ENCODE measurements around the gene TSPEAR. TPM values are rescaled to one million over a fixed set of nuclear protein-coding genes. Genes with fewer than 3 reads are reported as not detected.

TSPEAR gene
- total and polyA plus RNA-seq, 2 of the 13 experiments (the other 11 are each of a cell fraction or from before 2014, with no cell fraction given) = 0.07 to 0.32 TPM

DNA sequence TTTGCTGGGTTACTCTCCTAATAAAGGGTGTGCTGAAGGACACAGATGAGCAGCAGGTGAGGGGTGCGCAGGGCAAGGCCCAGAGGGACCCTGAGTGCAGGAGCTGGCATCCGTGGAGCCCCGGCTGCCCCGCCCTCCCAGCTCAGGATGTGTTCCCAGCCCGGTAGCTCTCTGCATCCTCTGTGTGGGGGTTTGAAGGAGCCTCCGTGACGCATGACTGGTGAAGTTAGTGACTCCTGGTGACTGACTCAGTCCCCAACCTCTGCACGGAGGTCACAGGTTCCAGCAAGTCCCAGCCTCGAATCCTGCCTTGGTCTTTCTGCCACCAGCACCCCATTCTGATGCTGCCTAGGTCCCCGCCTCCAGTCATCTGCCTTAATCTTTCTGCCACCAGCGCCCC, 21.6 kb upstream of the TSPEAR start:
- in situ Hi-C loops (cut with HindIII; ENCODE audit: extremely low pct_ligation_motif_present, low pct_unique_long_range_greater_than_20kb) (no loop called here), intact Hi-C loops (cut with micrococcal nuclease; ENCODE audit: unreplicated experiment) (no loop called here)
- FAIRE-seq = no peak
- Histone ChIP-seq H3K9me3 (ENCODE audit: low read length) (no peaks in the 10 kb centered on the region), H2AFZ (ENCODE audit: low read length) (no peak overlapping the region), H4K20me1 (ENCODE audit: insufficient read depth, low read length) (no peaks in the 10 kb centered on the region), H3K79me2 (ENCODE audit: insufficient read depth, low read length) (no peaks in the 10 kb centered on the region), H3K4me3 (replicated peaks in 1 of 3; ENCODE audit: insufficient read depth in 1 of 3, low read depth in 2 of 3, low read length in 3 of 3) (no peak overlapping the region), H3K9ac (ENCODE audit: insufficient read depth, low read depth, low read length) (no peak overlapping the region), H3K4me2 (ENCODE audit: low read depth, low read length) (no peak overlapping the region), H3K36me3 (replicated peaks in 1 of 2; ENCODE audit: control insufficient read depth in 1 of 2, insufficient read depth in 2 of 2, low read length in 2 of 2) (no peaks in the 10 kb centered on the region), H3K27ac (ENCODE audit: extremely low read length, insufficient read depth, low read length) (no peak overlapping the region), H3K27me3 (ENCODE audit: control insufficient read depth in 1 of 2, insufficient read depth in 2 of 2, low read length in 2 of 2) (peaks cover 2 to 49% of the 10 kb centered on the region in 2 experiments; a peak in 4 of 5 replicates), H3K4me1 (ENCODE audit: insufficient read depth, low read length) (peaks cover 70% of the 10 kb centered on the region)
- no peak for DNase-seq (ENCODE audit: low spot score)
- no peak for ATAC-seq
- 32% methylated on average over 7 of the region's 11 CpGs for WGBS (ENCODE audit: low lambda C conversion rate)
- CTCF ChIA-PET (ENCODE audit: low intra/inter-chr PET ratio, low total read pairs) = no interaction called here
- BruUV-seq (replicated peaks) = no TSS peak
- no peak for TF ChIP-seq GABPB1 (CRISPR knock-in tag; IDR thresholded peaks at IDR 0.05)
- TF ChIP-seq, protein P1, sequence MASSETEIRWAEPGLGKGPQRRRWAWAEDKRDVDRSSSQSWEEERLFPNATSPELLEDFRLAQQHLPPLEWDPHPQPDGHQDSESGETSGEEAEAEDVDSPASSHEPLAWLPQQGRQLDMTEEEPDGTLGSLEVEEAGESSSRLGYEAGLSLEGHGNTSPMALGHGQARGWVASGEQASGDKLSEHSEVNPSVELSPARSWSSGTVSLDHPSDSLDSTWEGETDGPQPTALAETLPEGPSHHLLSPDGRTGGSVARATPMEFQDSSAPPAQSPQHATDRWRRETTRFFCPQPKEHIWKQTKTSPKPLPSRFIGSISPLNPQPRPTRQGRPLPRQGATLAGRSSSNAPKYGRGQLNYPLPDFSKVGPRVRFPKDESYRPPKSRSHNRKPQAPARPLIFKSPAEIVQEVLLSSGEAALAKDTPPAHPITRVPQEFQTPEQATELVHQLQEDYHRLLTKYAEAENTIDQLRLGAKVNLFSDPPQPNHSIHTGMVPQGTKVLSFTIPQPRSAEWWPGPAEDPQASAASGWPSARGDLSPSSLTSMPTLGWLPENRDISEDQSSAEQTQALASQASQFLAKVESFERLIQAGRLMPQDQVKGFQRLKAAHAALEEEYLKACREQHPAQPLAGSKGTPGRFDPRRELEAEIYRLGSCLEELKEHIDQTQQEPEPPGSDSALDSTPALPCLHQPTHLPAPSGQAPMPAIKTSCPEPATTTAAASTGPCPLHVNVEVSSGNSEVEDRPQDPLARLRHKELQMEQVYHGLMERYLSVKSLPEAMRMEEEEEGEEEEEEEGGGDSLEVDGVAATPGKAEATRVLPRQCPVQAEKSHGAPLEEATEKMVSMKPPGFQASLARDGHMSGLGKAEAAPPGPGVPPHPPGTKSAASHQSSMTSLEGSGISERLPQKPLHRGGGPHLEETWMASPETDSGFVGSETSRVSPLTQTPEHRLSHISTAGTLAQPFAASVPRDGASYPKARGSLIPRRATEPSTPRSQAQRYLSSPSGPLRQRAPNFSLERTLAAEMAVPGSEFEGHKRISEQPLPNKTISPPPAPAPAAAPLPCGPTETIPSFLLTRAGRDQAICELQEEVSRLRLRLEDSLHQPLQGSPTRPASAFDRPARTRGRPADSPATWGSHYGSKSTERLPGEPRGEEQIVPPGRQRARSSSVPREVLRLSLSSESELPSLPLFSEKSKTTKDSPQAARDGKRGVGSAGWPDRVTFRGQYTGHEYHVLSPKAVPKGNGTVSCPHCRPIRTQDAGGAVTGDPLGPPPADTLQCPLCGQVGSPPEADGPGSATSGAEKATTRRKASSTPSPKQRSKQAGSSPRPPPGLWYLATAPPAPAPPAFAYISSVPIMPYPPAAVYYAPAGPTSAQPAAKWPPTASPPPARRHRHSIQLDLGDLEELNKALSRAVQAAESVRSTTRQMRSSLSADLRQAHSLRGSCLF (CRISPR knock-in tag; IDR thresholded peaks at IDR 0.05; ENCODE audit: borderline replicate concordance) = no peak
- POLR2A ChIA-PET = no interaction called here

DNA sequence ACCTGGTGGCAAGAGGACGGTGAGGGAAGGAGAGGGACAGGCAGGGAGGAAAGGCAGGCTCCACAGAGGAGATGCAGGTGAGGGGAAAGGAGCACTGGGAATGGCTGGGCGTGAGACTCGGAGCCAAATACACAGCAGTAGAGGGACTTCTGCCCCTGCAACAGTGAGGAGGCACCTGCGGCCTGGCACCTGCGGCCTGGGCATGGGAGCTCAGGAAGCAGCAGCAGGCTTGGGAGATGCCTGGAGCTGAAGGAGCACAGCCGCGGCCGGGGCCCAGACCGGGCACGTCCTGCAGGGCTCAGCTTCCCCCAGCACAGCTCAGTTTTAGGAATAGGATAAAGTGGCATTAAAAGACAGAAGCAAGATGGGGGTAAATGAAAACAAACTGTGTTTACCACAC, 20.9 kb upstream of the TSPEAR start:
- ChIA-PET POLR2A (no interaction called here), CTCF (ENCODE audit: low intra/inter-chr PET ratio, low total read pairs) (no interaction called here)
- H3K9ac ChIP-seq (ENCODE audit: insufficient read depth, low read depth, low read length) = no peak overlapping the region
- peaks cover 2 to 55% of the 10 kb centered on the region in 2 experiments; a peak in 4 of 5 replicates for H3K27me3 ChIP-seq (ENCODE audit: control insufficient read depth in 1 of 2, insufficient read depth in 2 of 2, low read length in 2 of 2)
- H3K79me2 ChIP-seq (ENCODE audit: insufficient read depth, low read length) = no peaks in the 10 kb centered on the region
- H3K4me3 ChIP-seq (replicated peaks in 1 of 3; ENCODE audit: insufficient read depth in 1 of 3, low read depth in 2 of 3, low read length in 3 of 3) = no peak overlapping the region
- FAIRE-seq = no peak
- no peak for DNase-seq (ENCODE audit: low spot score)
- intact Hi-C loops (cut with micrococcal nuclease; ENCODE audit: unreplicated experiment) (no loop called here), in situ Hi-C loops (cut with HindIII; ENCODE audit: extremely low pct_ligation_motif_present, low pct_unique_long_range_greater_than_20kb) (no loop called here)
- H3K4me1 ChIP-seq (ENCODE audit: insufficient read depth, low read length) = peaks cover 70% of the 10 kb centered on the region
- no peaks in the 10 kb centered on the region for H3K36me3 ChIP-seq (replicated peaks in 1 of 2; ENCODE audit: control insufficient read depth in 1 of 2, insufficient read depth in 2 of 2, low read length in 2 of 2)
- ATAC-seq = no peak
- no peak overlapping the region for H2AFZ ChIP-seq (ENCODE audit: low read length)
- no peak overlapping the region for H3K27ac ChIP-seq (ENCODE audit: extremely low read length, insufficient read depth, low read length)
- no peaks in the 10 kb centered on the region for H4K20me1 ChIP-seq (ENCODE audit: insufficient read depth, low read length)
- H3K9me3 ChIP-seq (ENCODE audit: low read length) = no peaks in the 10 kb centered on the region
- no TSS peak for BruUV-seq (replicated peaks)
- 49% methylated on average over 7 of the region's 10 CpGs for WGBS (ENCODE audit: low lambda C conversion rate)
- H3K4me2 ChIP-seq (ENCODE audit: low read depth, low read length) = no peak overlapping the region
- TF ChIP-seq PCBP1 (IDR thresholded peaks at IDR 0.05; ENCODE audit: borderline replicate concordance, low read depth, low read length) (no peak), ZNF253 (CRISPR knock-in tag; IDR thresholded peaks at IDR 0.05; ENCODE audit: borderline replicate concordance) (no peak), MIXL1 (CRISPR knock-in tag; IDR thresholded peaks at IDR 0.05) (no peak), ZNF10 (CRISPR knock-in tag; IDR thresholded peaks at IDR 0.05; ENCODE audit: borderline replicate concordance, low read depth) (no peak), ERF (CRISPR knock-in tag; IDR thresholded peaks at IDR 0.05) (no peak)
